Liver (tissue), 9 donors: ENCODE results near the gene FSCN2. TPM values are rescaled to one million over a fixed set of nuclear protein-coding genes. Genes with fewer than 3 reads are reported as not detected.

ENCODE experiments used
- DNase-seq: peaks from one replicate; pipeline ENCODE4 v3.0.0-alpha.2; 2017; ENCODE audit warnings: low spot score
- H3K27ac ChIP-seq, 2 donors: one replicate each; pipeline ENCODE4 v1.7.0; 2013; ENCODE audit warnings: inconsistent platforms in 2 of 2, low read length in 2 of 2, control low read depth in 1 of 2, low read depth in 1 of 2, mild to moderate bottlenecking in 1 of 2
- H3K27me3 ChIP-seq, 4 donors: one replicate each; pipeline versions ENCODE4 v1.6.1 to v1.7.0; 2013; ENCODE audit warnings: low read length in 3 of 4, inconsistent platforms in 1 of 4, mild to moderate bottlenecking in 1 of 4, moderate library complexity in 1 of 4; ENCODE audit not compliant: control insufficient read depth in 4 of 4, insufficient read depth in 4 of 4
- H3K36me3 ChIP-seq, 4 donors: one replicate each; pipeline versions ENCODE4 v1.6.1 to v1.7.0; 2013; ENCODE audit warnings: low read length in 3 of 4, mild to moderate bottlenecking in 3 of 4, low read depth in 1 of 4, moderate library complexity in 1 of 4; ENCODE audit not compliant: control insufficient read depth in 4 of 4, insufficient read depth in 3 of 4
- H3K4me1 ChIP-seq, 4 donors: one replicate each; pipeline versions ENCODE4 v1.6.1 to v1.7.0; 2013; ENCODE audit warnings: low read length in 3 of 4, mild to moderate bottlenecking in 3 of 4, moderate library complexity in 1 of 4; ENCODE audit not compliant: control insufficient read depth in 4 of 4, insufficient read depth in 4 of 4
- H3K4me3 ChIP-seq, 3 donors: one replicate each; pipeline versions ENCODE4 v1.6.1 to v1.7.0; 2013; ENCODE audit warnings: low read length in 3 of 3, control low read depth in 1 of 3, low read depth in 1 of 3, mild to moderate bottlenecking in 1 of 3
- H3K9ac ChIP-seq, 2 donors: one replicate each; pipeline ENCODE4 v1.7.0; 2013; ENCODE audit warnings: low read length in 2 of 2, mild to moderate bottlenecking in 2 of 2, moderate library complexity in 2 of 2, control low read depth in 1 of 2, low read depth in 1 of 2
- H3K9me3 ChIP-seq, 4 donors: one replicate each; pipeline versions ENCODE4 v1.6.1 to v1.7.0; 2013; ENCODE audit warnings: low read length in 3 of 4; ENCODE audit not compliant: control insufficient read depth in 4 of 4
- CTCF ChIP-seq: fragments of 150-350 bp; IDR thresholded peaks from 2 replicates; pipeline ENCODE4 v1.5.1; 2017; ENCODE audit warnings: improper control_type of control experiment, low read depth, low read length; ENCODE audit not compliant: missing input control
- FOXA2 ChIP-seq: IDR thresholded peaks from 2 replicates; pipeline ENCODE4 v1.6.1; 2016; ENCODE audit warnings: antibody characterized with exemption
- GABPA ChIP-seq, 2 donors: IDR thresholded peaks in 1 of 2; conservative IDR thresholded peaks in 1 of 2; 2 replicates each; pipeline ENCODE4 v1.6.1; 2016; ENCODE audit warnings: antibody characterized with exemption in 2 of 2, mild to moderate bottlenecking in 1 of 2, moderate library complexity in 1 of 2
- HNF4A ChIP-seq, 2 donors: conservative IDR thresholded peaks; 2 replicates each; pipeline ENCODE4 v1.6.1; 2016; ENCODE audit warnings: antibody characterized with exemption in 2 of 2, mild to moderate bottlenecking in 2 of 2
- NR2F2 ChIP-seq: IDR thresholded peaks from 2 replicates; pipeline ENCODE4 v1.6.1; 2016; ENCODE audit warnings: antibody characterized with exemption
- RXRA ChIP-seq, 2 donors: IDR thresholded peaks; 2 replicates each; pipeline ENCODE4 v1.6.1; 2017 to 2018; ENCODE audit warnings: antibody characterized with exemption in 2 of 2, mild to moderate bottlenecking in 1 of 2
- TAF1 ChIP-seq: conservative IDR thresholded peaks from 2 replicates; pipeline ENCODE4 v1.6.1; 2016; ENCODE audit warnings: antibody characterized with exemption, mild to moderate bottlenecking
- ZBTB33 ChIP-seq: IDR thresholded peaks from 2 replicates; pipeline ENCODE4 v1.6.1; 2016; ENCODE audit warnings: antibody characterized with exemption
- WGBS: extraction: QIAGEN DNeasy Blood & Tissue Kit; methylation state at CpG from one replicate; pipeline ENCODE4 v1.1.7; 2013; 5-methylcytosine and 5-hydroxymethylcytosine counted together
- polyA plus RNA-seq, 2 donors: library from polyadenylated mRNA; stranded (reverse) in 1 of 2; unstranded in 1 of 2; fragments of 200-250 nt in 1 of 2; fragments of >200 nt in 1 of 2; fragmentation: Nextera tagmentation in 1 of 2; extraction: Ambion mirVana in 1 of 2; gene quantifications; one replicate each; pipeline versions ENCODE4 v1.2.1 to v1.2.3, GENCODE V29; 2013 to 2015
- total RNA-seq, 2 donors: library from RNA; depleted of rRNA; stranded (reverse); fragments of >200 nt; gene quantifications; one replicate each; pipeline ENCODE4 v1.2.3, GENCODE V29; 2014
- TF ChIP-seq, protein P1 (sequence below): IDR thresholded peaks from 2 replicates; pipeline ENCODE4 v1.6.1; 2016; ENCODE audit warnings: antibody characterized with exemption
- TF ChIP-seq, protein P2 (sequence below): IDR thresholded peaks from 2 replicates; pipeline ENCODE4 v1.6.1; 2016; ENCODE audit warnings: antibody characterized with exemption, mild to moderate bottlenecking
- TF ChIP-seq, protein P3 (sequence below): IDR thresholded peaks from 2 replicates; pipeline ENCODE4 v1.6.1; 2016; ENCODE audit warnings: antibody characterized with exemption
- donor health status: healthy.
- donor health status: healthy.
- donor health status: healthy.
- donor health status: healthy.
- donor health status: healthy.

Gene FSCN2
- total and polyA plus RNA-seq, 4 donors = 0.09 to 0.42 TPM; not detected in 2

GRCh38 chr17:81483085-81483861 is 44.9 kb upstream of the FSCN2 start:
- Histone ChIP-seq H3K27ac (no peak overlapping the region), H3K36me3 (no peaks in the 10 kb centered on the region), H3K4me1 (peaks cover 5 to 22% (median 12%) of the 10 kb centered on the region in 4 donors), H3K27me3 (no peaks in the 10 kb centered on the region), H3K4me3 (no peak overlapping the region), H3K9me3 (no peaks in the 10 kb centered on the region), H3K9ac (no peak overlapping the region)
- TF ChIP-seq NR2F2 = no peak
- TF ChIP-seq, protein P1, sequence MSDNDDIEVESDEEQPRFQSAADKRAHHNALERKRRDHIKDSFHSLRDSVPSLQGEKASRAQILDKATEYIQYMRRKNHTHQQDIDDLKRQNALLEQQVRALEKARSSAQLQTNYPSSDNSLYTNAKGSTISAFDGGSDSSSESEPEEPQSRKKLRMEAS = no peak
- no peak for TF ChIP-seq CTCF
- no peak for TF ChIP-seq TAF1
- TF ChIP-seq FOXA2 = no peak
- no peak for TF ChIP-seq ZBTB33
- no peak for TF ChIP-seq GABPA (IDR thresholded peaks at IDR 0.05 in 1 of 2, conservative IDR thresholded peaks at IDR 0.05 in 1 of 2)
- TF ChIP-seq, protein P2, sequence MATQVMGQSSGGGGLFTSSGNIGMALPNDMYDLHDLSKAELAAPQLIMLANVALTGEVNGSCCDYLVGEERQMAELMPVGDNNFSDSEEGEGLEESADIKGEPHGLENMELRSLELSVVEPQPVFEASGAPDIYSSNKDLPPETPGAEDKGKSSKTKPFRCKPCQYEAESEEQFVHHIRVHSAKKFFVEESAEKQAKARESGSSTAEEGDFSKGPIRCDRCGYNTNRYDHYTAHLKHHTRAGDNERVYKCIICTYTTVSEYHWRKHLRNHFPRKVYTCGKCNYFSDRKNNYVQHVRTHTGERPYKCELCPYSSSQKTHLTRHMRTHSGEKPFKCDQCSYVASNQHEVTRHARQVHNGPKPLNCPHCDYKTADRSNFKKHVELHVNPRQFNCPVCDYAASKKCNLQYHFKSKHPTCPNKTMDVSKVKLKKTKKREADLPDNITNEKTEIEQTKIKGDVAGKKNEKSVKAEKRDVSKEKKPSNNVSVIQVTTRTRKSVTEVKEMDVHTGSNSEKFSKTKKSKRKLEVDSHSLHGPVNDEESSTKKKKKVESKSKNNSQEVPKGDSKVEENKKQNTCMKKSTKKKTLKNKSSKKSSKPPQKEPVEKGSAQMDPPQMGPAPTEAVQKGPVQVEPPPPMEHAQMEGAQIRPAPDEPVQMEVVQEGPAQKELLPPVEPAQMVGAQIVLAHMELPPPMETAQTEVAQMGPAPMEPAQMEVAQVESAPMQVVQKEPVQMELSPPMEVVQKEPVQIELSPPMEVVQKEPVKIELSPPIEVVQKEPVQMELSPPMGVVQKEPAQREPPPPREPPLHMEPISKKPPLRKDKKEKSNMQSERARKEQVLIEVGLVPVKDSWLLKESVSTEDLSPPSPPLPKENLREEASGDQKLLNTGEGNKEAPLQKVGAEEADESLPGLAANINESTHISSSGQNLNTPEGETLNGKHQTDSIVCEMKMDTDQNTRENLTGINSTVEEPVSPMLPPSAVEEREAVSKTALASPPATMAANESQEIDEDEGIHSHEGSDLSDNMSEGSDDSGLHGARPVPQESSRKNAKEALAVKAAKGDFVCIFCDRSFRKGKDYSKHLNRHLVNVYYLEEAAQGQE = no peak
- no peak for TF ChIP-seq RXRA (IDR thresholded peaks at IDR 0.05)
- 79% methylated on average over 29 of the region's 29 CpGs for WGBS
- DNase-seq = no peak

DNA sequence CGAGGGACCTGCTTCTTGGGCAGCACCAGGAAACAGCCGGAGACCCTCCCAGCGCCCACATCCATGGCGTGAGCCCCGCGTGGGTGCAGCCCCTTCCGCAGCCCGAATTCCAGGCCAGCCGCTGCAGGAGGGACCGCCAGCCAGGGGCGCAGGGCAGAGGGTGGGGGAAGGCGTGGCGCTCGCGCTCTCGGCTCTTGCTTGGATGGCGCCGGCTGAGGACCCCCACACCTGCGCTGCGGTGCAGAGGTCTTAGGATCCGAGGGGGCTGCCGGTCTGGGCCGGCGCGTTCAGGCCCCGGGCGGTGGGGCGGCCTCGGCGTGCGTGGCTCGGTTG is 44.3 kb upstream of the FSCN2 start:
- H3K9me3 ChIP-seq = no peaks in the 10 kb centered on the region
- H3K4me3 ChIP-seq = peak overlapping the region in 1 of 3 donors; percentile 25
- TF ChIP-seq HNF4A (conservative IDR thresholded peaks at IDR 0.05) (no peak), RXRA (IDR thresholded peaks at IDR 0.05) (no peak)
- TF ChIP-seq, protein P3, sequence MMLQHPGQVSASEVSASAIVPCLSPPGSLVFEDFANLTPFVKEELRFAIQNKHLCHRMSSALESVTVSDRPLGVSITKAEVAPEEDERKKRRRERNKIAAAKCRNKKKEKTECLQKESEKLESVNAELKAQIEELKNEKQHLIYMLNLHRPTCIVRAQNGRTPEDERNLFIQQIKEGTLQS = no peak
- TF ChIP-seq, protein P1 = no peak
- peaks cover 5 to 22% (median 15%) of the 10 kb centered on the region in 4 donors for H3K4me1 ChIP-seq
- no peak for DNase-seq
- H3K36me3 ChIP-seq = no peaks in the 10 kb centered on the region
- peak overlapping the region in 1 of 2 donors; percentile 32 for H3K9ac ChIP-seq
- WGBS = 33% methylated on average over 32 of the region's 32 CpGs
- H3K27ac ChIP-seq = no peak overlapping the region
- H3K27me3 ChIP-seq = no peaks in the 10 kb centered on the region
